Measurements from ENCODE around the gene PRKRIP1. TPM values are rescaled to one million over a fixed set of nuclear protein-coding genes. Genes with fewer than 3 reads are reported as not detected.

PRKRIP1 gene
- total RNA-seq, 1 experiment from 2014 or later = 38.8 TPM

DNA sequence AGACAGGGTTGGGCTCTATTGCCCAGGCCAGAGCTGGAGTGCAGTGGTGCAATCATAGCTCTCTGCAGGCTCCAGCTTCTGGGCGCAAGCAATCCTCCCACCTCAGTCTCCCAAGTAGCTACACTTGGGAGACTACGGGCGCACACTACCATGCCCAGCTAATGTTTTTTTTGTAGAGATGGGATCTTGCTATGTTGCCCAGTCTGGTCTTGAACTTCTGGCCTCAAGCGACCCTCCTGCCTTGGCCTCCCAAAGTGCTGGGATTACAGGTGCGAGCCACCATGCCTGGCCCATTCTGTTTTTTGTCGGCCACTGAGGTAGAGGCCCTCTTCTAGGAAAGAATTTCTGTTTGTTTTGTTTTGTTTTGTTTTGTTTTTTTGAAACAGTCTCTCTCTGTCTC is 56.3 kb downstream of the PRKRIP1 start:
- H2BK12ac ChIP-seq (ENCODE audit: insufficient read length, low read depth, low read length) = no peak overlapping the region
- H3K79me1 ChIP-seq (ENCODE audit: insufficient read depth, low read depth, low read length, poor library complexity, severe bottlenecking) = no peaks in the 10 kb centered on the region
- no peaks in the 10 kb centered on the region; the same call in 1 of the 2 replicates for H3K27me3 Mint-ChIP-seq (ENCODE audit: low read depth)
- TF ChIP-seq, protein P1, sequence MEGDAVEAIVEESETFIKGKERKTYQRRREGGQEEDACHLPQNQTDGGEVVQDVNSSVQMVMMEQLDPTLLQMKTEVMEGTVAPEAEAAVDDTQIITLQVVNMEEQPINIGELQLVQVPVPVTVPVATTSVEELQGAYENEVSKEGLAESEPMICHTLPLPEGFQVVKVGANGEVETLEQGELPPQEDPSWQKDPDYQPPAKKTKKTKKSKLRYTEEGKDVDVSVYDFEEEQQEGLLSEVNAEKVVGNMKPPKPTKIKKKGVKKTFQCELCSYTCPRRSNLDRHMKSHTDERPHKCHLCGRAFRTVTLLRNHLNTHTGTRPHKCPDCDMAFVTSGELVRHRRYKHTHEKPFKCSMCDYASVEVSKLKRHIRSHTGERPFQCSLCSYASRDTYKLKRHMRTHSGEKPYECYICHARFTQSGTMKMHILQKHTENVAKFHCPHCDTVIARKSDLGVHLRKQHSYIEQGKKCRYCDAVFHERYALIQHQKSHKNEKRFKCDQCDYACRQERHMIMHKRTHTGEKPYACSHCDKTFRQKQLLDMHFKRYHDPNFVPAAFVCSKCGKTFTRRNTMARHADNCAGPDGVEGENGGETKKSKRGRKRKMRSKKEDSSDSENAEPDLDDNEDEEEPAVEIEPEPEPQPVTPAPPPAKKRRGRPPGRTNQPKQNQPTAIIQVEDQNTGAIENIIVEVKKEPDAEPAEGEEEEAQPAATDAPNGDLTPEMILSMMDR (conservative IDR thresholded peaks at IDR 0.05) = no peak
- H3K9me3 ChIP-seq (ENCODE audit: control insufficient read depth, low read depth, low read length) = no peaks in the 10 kb centered on the region
- no peak for DNase-seq
- no peaks in the 10 kb centered on the region for H3K4me1 ChIP-seq (ENCODE audit: insufficient read depth, low read length)
- H3K9ac ChIP-seq (ENCODE audit: extremely low read depth, insufficient read length, low read length) = no peak overlapping the region
- H2BK15ac ChIP-seq (ENCODE audit: low read depth, low read length) = no peak overlapping the region
- H4K5ac ChIP-seq (ENCODE audit: insufficient read length, low read depth, low read length) = no peak overlapping the region
- no peak overlapping the region for H3K18ac ChIP-seq (ENCODE audit: insufficient read length, low read depth, low read length)
- peaks cover 7 to 9% of the 10 kb centered on the region in 2 experiments for H3K4me1 Mint-ChIP-seq
- no peaks in the 10 kb centered on the region for H3K79me2 ChIP-seq (ENCODE audit: insufficient read depth, low read length)
- H4K91ac ChIP-seq (ENCODE audit: insufficient read length, low read depth, low read length) = no peak overlapping the region
- H2BK120ac ChIP-seq (ENCODE audit: low read depth, low read length, poor library complexity, severe bottlenecking) = no peak overlapping the region
- no peak overlapping the region for H4K8ac ChIP-seq (replicated peaks; ENCODE audit: insufficient read length, low read depth, low read length)
- no peak overlapping the region for H2BK20ac ChIP-seq (ENCODE audit: low read depth, low read length, poor library complexity, severe bottlenecking)
- H3K14ac ChIP-seq (ENCODE audit: insufficient read depth, low read length) = no peak overlapping the region
- H3K27ac Mint-ChIP-seq = no peak overlapping the region
- peaks cover 5 to 17% (median 16%) of the 10 kb centered on the region in 3 experiments; a peak in 6 of 7 replicates for H3K36me3 Mint-ChIP-seq (ENCODE audit: insufficient read depth in 1 of 3, low read depth in 3 of 3)
- H2AK5ac ChIP-seq (ENCODE audit: insufficient read length, low read length) = no peak overlapping the region
- no peaks in the 10 kb centered on the region for H4K20me1 ChIP-seq (ENCODE audit: control insufficient read depth, insufficient read depth, insufficient read length)
- H2BK5ac ChIP-seq (ENCODE audit: insufficient read length, low read length) = no peak overlapping the region
- H3K23ac ChIP-seq (ENCODE audit: insufficient read length, low read depth, low read length) = no peak overlapping the region
- H3K23me2 ChIP-seq (ENCODE audit: insufficient read length, low read depth, low read length, poor library complexity, severe bottlenecking) = no peaks in the 10 kb centered on the region
- H2AFZ ChIP-seq (ENCODE audit: low read length) = no peak overlapping the region
- H3K4me2 ChIP-seq (ENCODE audit: insufficient read depth, insufficient read length, low read length) = no peak overlapping the region
- H3K27ac ChIP-seq (ENCODE audit: insufficient read length, low read depth, low read length) = no peak overlapping the region
- no peak overlapping the region for H3T11ph ChIP-seq (ENCODE audit: low read length)
- no peaks in the 10 kb centered on the region for H3K9me3 Mint-ChIP-seq
- no CpG with 5 or more reads among the region's 6 CpGs for WGBS (ENCODE audit: extremely low coverage, insufficient read length, low lambda C conversion rate)
- no peaks in the 10 kb centered on the region for H3K27me3 ChIP-seq (ENCODE audit: insufficient read depth, low read length)
- H3K4me3 Mint-ChIP-seq = no peak overlapping the region
- no peak overlapping the region for H3K56ac ChIP-seq (ENCODE audit: insufficient read length, low read depth, low read length)
- H3K4ac ChIP-seq (ENCODE audit: low read depth, low read length) = no peak overlapping the region

All from H9 (cell line).